Stimulated activated CD4-positive, alpha-beta T cell treated with anti-CD3 and anti-CD28 coated beads, Interleukin-15, amount 100 ng/mL, for 1 hour (primary cell): ENCODE results near the gene P2RY14.
A peak's percentile ranks its signal among the peaks of the same experiment; 100 is the strongest.
"Not testable (repeated sequence)": the region's sequence is repeated elsewhere in the genome, so short reads cannot be mapped to it uniquely, and the experiment has no call there.

Experiments
- DNase-seq, 2 donors: peaks; one replicate each; pipeline ENCODE4 v3.0.0-alpha.2; 2020; ENCODE audit warnings: low read depth in 1 of 2, low spot score in 1 of 2

Gene P2RY14

GRCh38 chr3:151191095-151191494, 87.2 kb downstream of the P2RY14 start:
- DNase-seq, result no peak

GRCh38 chr3:151183265-151183671, 95.1 kb downstream of the P2RY14 start:
- DNase-seq, result no peak

- no peak for DNase-seq
Measured at GRCh38 chr3:151182349-151183079, 95.8 kb downstream of the P2RY14 start.

DNA sequence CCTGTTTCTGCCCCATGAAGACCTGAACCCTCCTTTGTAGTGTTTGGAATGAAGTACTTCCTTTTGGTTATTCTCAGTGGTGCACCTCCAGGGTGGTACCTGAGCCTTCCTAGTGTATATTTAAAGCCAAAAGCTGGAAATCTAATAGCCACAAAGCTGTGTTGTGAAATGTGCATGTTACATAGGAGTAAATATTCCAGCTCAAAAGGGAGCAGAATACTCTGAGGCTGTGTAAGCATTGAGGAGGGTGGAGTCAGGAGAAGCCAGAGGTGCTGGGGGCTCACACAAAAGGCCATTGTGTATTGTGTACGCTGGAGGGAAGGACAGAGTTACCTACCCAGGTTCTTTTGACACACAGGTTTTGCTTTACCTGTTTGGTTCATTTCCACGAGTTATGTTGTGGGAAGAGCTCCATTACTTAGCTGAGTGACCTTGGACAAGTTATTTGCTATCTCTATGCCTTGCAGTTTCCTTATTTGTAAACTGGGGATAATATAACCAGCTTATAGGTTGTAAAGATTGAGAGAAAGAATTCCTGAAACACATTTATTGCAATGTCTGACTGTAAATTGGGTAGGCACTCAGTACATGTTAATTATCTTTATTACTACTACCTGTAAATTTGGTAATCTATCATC, 100.0 kb downstream of the P2RY14 start:
- DNase-seq, result no peak

DNA sequence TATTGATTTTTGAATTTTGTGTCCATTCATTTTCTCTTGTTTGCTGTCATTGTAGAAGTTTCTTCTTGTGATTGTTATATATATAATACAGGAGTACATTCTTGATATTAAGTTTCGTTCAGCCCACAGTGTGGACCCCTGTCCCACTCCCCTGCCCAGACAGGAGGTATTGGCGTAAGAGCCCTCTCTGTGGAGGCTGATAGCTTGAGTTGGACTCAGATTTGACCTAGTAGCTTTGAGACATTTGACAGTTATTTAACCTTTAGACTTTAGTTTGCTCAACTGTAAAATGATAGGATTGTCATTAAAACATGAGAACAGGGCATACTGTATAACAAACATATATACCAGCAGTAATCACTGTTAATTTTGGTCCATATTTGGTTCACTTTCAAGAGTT, 102.4 kb downstream of the P2RY14 start:
- DNase-seq, result no peak

DNA sequence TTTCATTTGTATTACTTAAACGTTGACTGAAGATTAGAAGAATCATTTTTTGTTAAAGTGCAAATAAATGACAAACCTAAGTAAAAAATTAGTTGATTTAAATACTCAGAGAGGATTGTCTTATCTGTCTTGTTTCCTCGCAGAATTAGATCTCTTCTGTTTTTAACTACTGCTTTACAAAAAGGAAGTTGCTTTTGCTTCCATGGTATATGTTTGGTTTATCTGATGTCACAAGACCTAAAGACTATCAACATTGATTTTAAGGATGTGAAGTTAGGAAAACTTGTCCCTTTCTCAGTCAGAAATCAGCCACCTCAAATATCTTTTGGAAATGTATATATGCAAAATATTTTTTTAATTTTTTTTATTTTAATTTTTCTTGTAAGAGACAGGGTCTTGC, 104.0 kb downstream of the P2RY14 start:
- DNase-seq, result no peak

GRCh38 chr3:151171145-151171757, 107.1 kb downstream of the P2RY14 start:
- DNase-seq, result no peak

GRCh38 chr3:151169948-151170679, 108.2 kb downstream of the P2RY14 start:
- not testable (repeated sequence) for DNase-seq

DNA sequence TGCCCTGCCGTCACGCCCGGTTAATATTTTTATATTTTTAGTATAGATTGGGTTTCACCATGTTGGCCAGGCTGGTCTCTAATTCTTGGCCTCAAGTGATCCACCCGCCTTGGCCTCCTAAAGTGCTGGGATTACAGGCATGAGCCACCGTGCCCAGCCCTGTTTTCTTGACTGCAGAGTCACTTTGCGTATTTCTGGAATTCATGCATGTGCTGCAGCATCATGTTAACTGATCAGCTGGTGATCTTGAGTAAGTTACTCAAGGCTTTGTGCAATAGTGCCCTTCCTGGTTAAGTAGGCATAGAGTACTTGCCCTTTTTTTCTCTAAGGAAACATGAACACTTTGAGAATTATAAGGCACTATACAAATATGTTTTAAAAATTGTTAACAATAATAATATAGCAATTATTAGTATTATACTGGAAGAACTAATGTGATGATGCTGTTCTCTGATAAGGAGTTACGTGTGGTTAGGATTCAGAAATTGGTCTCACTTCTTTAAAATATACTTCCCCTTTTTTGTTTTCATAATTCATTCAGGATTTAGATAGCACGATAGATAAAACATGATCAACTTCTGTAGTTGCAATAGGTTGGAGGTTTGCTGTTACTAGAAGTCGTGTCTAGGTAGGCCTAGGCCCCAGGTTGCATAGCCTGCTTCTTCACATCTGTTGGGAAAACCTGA, 108.9 kb downstream of the P2RY14 start:
- DNase-seq, result no peak

DNA sequence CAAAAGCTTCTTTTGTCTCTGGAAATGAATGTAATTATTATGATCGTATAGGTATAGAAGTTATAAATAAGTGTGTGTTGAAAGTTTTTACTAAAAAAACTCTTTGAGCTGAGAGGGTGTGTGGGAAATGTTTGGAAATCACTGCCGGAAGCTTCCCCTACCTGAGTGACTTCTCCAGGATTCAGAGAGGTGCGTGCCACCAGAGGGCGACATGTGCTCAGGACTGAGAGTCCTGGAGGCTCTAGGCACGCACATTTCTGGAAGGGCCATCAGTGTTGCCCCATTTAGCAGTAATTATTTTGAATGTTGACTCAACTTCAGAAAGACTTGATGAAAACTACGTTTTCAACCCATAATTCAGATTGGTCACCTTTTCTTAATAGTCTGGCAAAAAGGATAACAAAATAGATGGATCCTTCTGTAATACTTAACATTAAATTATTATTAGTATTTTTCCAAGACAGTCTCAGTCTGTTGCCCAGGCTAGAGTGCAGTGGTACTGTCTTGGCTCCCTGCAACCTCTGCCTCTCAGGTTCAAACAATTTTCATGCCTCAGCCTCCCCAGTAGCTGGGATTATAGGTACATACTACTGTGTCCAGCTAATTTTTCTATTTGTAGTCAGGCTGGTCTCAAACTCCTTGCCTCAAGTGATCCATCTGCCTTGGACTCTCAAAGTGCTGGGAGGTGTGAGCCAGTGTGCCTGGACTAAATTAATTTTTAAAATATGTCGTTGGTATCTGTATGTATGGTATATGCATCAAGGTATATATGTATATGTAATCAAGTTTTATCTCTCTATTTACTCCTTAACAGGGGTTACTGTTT, 109.9 kb downstream of the P2RY14 start:
- peak; percentile 49 to 70 for DNase-seq

- DNase-seq, result no peak
Measured at GRCh38 chr3:151166161-151166560, 112.2 kb downstream of the P2RY14 start.

- DNase-seq, result no peak
Measured at GRCh38 chr3:151165226-151165625, 113.1 kb downstream of the P2RY14 start.
